Ovary (tissue), 9 donors: ENCODE results near the gene TRIP12. TPM values are rescaled to one million over a fixed set of nuclear protein-coding genes. Genes with fewer than 3 reads are reported as not detected.

Source experiments
- DNase-seq, 5 donors: peaks; one replicate each; pipeline ENCODE4 v3.0.0-alpha.2; 2019 to 2020
- H3K27ac ChIP-seq, 2 donors: fragments of 200-600 bp; one replicate each; pipeline versions ENCODE4 v1.5.1 to v1.8.0; 2019 to 2022
- H3K27me3 ChIP-seq: fragments of 200-600 bp; one replicate; pipeline ENCODE4 v1.8.0; 2022
- H3K36me3 ChIP-seq: fragments of 200-600 bp; sonication (generic); one replicate; pipeline ENCODE4 v1.5.1; 2019
- H3K4me1 ChIP-seq: one replicate; pipeline ENCODE4 v1.8.1; 2013; ENCODE audit warnings: mild to moderate bottlenecking, moderate library complexity; ENCODE audit not compliant: insufficient read depth
- H3K4me3 ChIP-seq: fragments of 200-600 bp; sonication (generic); one replicate; pipeline ENCODE4 v1.5.1; 2017
- H3K9me3 ChIP-seq, 2 donors: fragments of 200-600 bp in 1 of 2; sonication (generic) in 1 of 2; one replicate each; pipeline versions ENCODE4 v1.5.1 to v1.8.1; 2013 to 2019; ENCODE audit warnings: mild to moderate bottlenecking in 1 of 2, moderate library complexity in 1 of 2
- EP300 ChIP-seq: sonication (generic); formaldehyde crosslinking; IDR thresholded peaks from one replicate; pipeline ENCODE4 v1.6.1; 2017; ENCODE audit warnings: antibody characterized with exemption
- POLR2A ChIP-seq: fragments of 450-650 bp; IDR thresholded peaks from one replicate; pipeline ENCODE4 v1.6.1; 2017; ENCODE audit warnings: antibody characterized with exemption, mild to moderate bottlenecking, moderate library complexity
- WGBS, 3 donors: extraction: QIAGEN DNeasy Blood & Tissue Kit in 1 of 3; methylation state at CpG; one replicate each; pipeline versions ENCODE4 v1.1.5 to v1.1.7; 2013 to 2017; 5-methylcytosine and 5-hydroxymethylcytosine counted together
- intact Hi-C, 4 donors: fragments of 100-400 bp; cut with DNase I; formaldehyde crosslinking; loops; one replicate each; pipeline versions ENCODE4 v1.11.0 to v1.15.1; 2022 to 2023
- polyA plus RNA-seq, 2 donors: library from polyadenylated mRNA; stranded (reverse); fragments of 200-250 nt in 1 of 2; fragments of 350-450 nt in 1 of 2; fragmentation: Illumina TruSeq in 1 of 2; extraction: RNeasy Lipid Tissue Mini Kit (QIAGEN cat#74804) in 1 of 2; gene quantifications; one replicate each; pipeline ENCODE4 v1.2.3, GENCODE V29; 2013 to 2014
- total RNA-seq, 7 donors: library from RNA; depleted of rRNA in 2 of 7; stranded (reverse); fragments of >200 nt in 2 of 7; fragmentation: NEBNext Ultra II Directional in 3 of 7; extraction: Animal tissue kit (Norgen Biotek cat#: 25700) in 3 of 7; gene quantifications; one replicate each; pipeline versions ENCODE4 v1.1.0 to v1.2.4, GENCODE V29; 2016 to 2023
- TF ChIP-seq, protein P1 (sequence below), 3 donors: fragments of 450-650 bp in 2 of 3; fragments of 200-600 bp in 1 of 3; IDR thresholded peaks; one replicate each; pipeline versions ENCODE4 v1.5.1 to v1.8.0; 2016 to 2022; ENCODE audit warnings: antibody characterized with exemption in 3 of 3, mild to moderate bottlenecking in 1 of 3
- donor health status: DM: no; HTN: no; CAD: no; lungs with moderate emphysema.
- donor health status: DM: no; HTN: no; CAD: no.
- donor health status: Bipolar disorder and iron deficiency.
- donor health status: DM: yes; HTN: yes; CAD: no.
- donor health status: DM: no; HTN: no; CAD: no.
- donor health status: DM: yes; HTN: yes; CAD: no.

The TRIP12 gene
- total and polyA plus RNA-seq, 9 donors = 30.4 to 221 (median 178) TPM

DNA sequence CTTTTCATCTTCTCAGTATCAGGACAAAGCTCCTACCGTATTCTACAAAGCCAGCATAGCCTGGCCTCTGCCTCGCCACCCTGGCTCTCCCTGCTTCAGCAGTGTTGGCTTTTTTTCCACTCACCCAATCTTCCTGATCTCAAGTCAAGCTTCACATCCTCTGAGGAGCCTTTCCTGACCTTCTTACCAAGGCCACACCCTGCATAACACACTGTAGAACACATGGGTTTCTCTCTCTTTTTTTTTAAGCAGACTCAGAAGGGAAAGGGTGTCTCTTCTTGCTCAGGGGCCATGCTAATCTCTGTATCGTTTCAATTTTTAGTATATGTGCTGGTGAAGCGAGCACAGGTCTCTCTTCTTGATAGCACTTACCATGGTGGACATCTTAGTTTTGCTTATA lies 15.7 kb upstream of the TRIP12 start:
- no peak overlapping the region for H3K27ac ChIP-seq
- intact Hi-C loops = no loop called here
- no peaks in the 10 kb centered on the region for H3K4me1 ChIP-seq
- no peak for DNase-seq
- H3K36me3 ChIP-seq = no peaks in the 10 kb centered on the region
- H3K27me3 ChIP-seq = no peaks in the 10 kb centered on the region
- H3K9me3 ChIP-seq = no peaks in the 10 kb centered on the region
- no peak overlapping the region for H3K4me3 ChIP-seq
- 82 to 88% (median 88%) methylated on average over 4 of the region's 4 CpGs for WGBS, 3 donors
- TF ChIP-seq EP300 = no peak
- TF ChIP-seq POLR2A = no peak
- TF ChIP-seq, protein P1, sequence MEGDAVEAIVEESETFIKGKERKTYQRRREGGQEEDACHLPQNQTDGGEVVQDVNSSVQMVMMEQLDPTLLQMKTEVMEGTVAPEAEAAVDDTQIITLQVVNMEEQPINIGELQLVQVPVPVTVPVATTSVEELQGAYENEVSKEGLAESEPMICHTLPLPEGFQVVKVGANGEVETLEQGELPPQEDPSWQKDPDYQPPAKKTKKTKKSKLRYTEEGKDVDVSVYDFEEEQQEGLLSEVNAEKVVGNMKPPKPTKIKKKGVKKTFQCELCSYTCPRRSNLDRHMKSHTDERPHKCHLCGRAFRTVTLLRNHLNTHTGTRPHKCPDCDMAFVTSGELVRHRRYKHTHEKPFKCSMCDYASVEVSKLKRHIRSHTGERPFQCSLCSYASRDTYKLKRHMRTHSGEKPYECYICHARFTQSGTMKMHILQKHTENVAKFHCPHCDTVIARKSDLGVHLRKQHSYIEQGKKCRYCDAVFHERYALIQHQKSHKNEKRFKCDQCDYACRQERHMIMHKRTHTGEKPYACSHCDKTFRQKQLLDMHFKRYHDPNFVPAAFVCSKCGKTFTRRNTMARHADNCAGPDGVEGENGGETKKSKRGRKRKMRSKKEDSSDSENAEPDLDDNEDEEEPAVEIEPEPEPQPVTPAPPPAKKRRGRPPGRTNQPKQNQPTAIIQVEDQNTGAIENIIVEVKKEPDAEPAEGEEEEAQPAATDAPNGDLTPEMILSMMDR (IDR thresholded peaks at IDR 0.05) = no peak

DNA sequence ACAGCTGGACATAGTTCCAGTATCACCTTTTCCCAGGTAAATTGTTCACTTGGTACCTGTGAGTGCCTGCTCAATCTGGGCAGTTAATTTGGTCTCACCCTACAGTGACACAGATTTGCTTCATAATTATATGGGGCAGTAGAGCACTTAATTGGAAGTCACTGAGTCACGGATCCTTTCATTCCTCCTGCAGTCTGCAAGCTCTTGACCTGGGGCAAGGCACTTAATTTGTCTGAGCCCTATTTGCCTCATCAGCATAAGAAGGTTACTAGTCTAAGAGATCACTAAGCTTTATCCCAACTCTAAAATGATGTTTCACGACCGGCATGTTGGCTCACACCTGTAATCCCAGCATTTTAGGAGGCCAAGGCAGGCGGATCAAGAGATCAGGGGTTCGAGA lies 9.4 kb upstream of the TRIP12 start:
- WGBS, 3 donors = 91 to 98% (median 95%) methylated on average over 5 of the region's 5 CpGs
- H3K36me3 ChIP-seq = no peaks in the 10 kb centered on the region
- no peak for DNase-seq

DNA sequence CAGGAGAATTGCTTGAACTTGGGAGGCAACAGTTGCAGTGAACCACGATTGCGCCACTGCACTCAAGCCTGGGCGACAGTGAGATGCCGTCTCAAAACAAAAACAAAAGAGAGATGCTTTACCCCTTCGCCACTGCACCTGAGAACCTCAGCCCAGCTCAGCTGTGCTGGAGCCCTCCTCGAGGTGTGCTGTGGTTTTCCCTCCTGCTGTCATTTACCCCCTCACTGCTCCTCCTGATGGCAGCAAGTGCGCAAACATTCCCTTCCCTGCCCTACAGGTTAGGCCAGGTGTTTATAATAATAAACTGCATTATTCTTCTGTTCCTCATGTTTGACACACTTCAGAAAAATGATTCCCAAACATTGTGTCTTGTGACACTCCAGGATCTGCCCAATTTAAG lies 8.8 kb upstream of the TRIP12 start:
- Histone ChIP-seq H3K4me1 (no peaks in the 10 kb centered on the region), H3K27ac (no peak overlapping the region), H3K4me3 (no peak overlapping the region), H3K9me3 (no peaks in the 10 kb centered on the region), H3K27me3 (no peaks in the 10 kb centered on the region), H3K36me3 (no peaks in the 10 kb centered on the region)
- DNase-seq = no peak
- no peak for TF ChIP-seq EP300
- TF ChIP-seq, protein P1 (IDR thresholded peaks at IDR 0.05) = no peak
- TF ChIP-seq POLR2A = no peak
- WGBS, 3 donors = 91 to 92% (median 92%) methylated on average over 7 of the region's 7 CpGs
- intact Hi-C loops = no loop called here

More for the DNA sequence above, 9.4 kb upstream of the TRIP12 start:
- TF ChIP-seq POLR2A = no peak
- TF ChIP-seq, protein P1 (IDR thresholded peaks at IDR 0.05) = no peak
- TF ChIP-seq EP300 = no peak
- intact Hi-C loops = no loop called here
- H3K27ac ChIP-seq = no peak overlapping the region
- H3K4me3 ChIP-seq = no peak overlapping the region
- no peaks in the 10 kb centered on the region for H3K27me3 ChIP-seq
- no peaks in the 10 kb centered on the region for H3K4me1 ChIP-seq
- no peaks in the 10 kb centered on the region for H3K9me3 ChIP-seq

DNA sequence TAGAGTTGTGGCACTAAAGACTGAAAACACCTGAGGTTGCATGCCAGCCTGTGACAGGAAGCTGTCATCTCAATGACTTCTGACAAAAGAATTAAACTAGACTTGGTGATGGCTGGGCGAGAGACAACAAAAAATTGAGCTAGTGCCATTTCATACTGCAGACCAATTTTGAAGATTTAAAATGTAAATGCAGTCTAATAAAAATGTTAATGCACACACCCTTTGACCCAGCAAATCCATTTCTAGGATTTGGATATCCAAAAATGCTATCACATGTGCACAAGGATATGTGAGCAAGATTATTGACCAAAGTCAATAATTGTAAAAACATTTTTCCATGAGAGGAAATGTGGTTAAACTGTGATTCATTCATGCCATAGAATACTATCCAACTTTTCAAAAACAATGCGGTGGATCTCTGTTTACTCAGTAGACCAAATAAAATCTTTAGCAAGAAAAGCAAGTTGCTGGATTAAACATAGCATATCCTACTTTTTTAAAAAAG lies 6.1 kb upstream of the TRIP12 start:
- Histone ChIP-seq H3K9me3 (no peaks in the 10 kb centered on the region), H3K27me3 (no peaks in the 10 kb centered on the region), H3K4me1 (no peaks in the 10 kb centered on the region), H3K27ac (no peak overlapping the region), H3K4me3 (no peak overlapping the region), H3K36me3 (no peaks in the 10 kb centered on the region)
- intact Hi-C loops = loop anchor here in 2 of 4 donors (10.0 kb wide), 1 partner anchor 123 kb away; no protein-coding TSS in a partner anchor
- WGBS, 3 donors = 72 to 81% (median 79%) methylated on average over 2 of the region's 2 CpGs
- no peak for DNase-seq
- no peak for TF ChIP-seq EP300
- TF ChIP-seq, protein P1 (IDR thresholded peaks at IDR 0.05) = no peak
- no peak for TF ChIP-seq POLR2A
